ENCODE data around the gene SFTA2.

SFTA2 gene

DNA sequence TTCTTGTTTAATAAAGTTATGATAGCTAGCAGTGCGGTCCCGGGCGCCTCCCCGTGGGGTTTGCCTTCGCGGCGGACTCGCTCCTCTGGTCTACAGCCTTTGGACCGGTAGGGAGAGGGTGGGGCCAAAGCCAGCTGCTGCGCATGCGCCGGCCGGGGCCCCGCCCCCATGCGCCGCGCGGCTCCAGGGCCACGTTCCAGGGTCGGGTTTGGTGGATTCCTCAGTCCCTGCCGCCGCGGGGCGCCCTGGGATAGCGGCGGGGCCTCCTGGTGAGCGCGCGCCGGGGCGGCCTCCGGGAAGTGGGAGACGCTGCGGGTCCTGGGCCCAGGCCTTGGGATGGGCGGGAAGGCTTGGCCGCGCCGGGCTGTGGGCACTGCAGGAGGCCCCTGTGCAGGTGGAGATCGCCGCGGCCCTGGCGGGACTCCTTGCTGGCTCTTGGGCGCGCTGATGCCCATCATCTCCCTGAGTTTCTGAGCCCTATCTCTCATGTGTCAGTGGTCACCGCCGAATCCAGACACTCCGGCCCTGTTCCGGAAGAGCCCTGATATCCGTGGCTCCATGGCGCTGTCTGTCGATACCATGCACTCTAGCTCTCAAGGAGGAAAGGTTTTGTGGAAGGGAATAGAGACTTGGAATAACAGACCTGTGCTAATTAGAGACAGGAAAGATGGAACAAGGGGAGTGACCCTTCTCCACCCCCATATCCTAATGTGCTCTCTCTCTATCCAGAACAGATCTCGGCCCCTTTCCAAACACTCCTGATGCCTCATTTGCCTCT is 17.7 kb downstream of the SFTA2 start, which contains the start of gene VARS2 (continued):
- TF ChIP-seq SALL2 (tag by site-specific recombination; IDR thresholded peaks at IDR 0.05; ENCODE audit: borderline replicate concordance) (no peak), ZFP3 (tag by site-specific recombination; IDR thresholded peaks at IDR 0.05; ENCODE audit: low read depth) (no peak), ZNF571 (tag by site-specific recombination; IDR thresholded peaks at IDR 0.05) (no peak), HOXC10 (CRISPR knock-in tag; IDR thresholded peaks at IDR 0.05) (no peak), ZNF585B (tag by site-specific recombination; IDR thresholded peaks at IDR 0.05) (no peak), ZNF148 (tag by site-specific recombination; IDR thresholded peaks at IDR 0.05; ENCODE audit: borderline replicate concordance) (no peak), ZNF426 (tag by site-specific recombination; IDR thresholded peaks at IDR 0.05) (no peak), GLI4 (tag by site-specific recombination; IDR thresholded peaks at IDR 0.05) (no peak), ZNF132 (tag by site-specific recombination; IDR thresholded peaks at IDR 0.05; ENCODE audit: borderline replicate concordance) (no peak), ZNF121 (tag by site-specific recombination; IDR thresholded peaks at IDR 0.05) (no peak; the same call in 1 of the 2 replicates), ZBTB1 (tag by site-specific recombination; IDR thresholded peaks at IDR 0.05) (no peak), REPIN1 (tag by site-specific recombination; IDR thresholded peaks at IDR 0.05; ENCODE audit: low read depth) (no peak), ELK4 (IDR thresholded peaks at IDR 0.05; ENCODE audit: borderline replicate concordance, low read depth, low read length) (no peak), ZNF530 (tag by site-specific recombination; IDR thresholded peaks at IDR 0.05; ENCODE audit: low read depth) (no peak), OSR2 (tag by site-specific recombination; IDR thresholded peaks at IDR 0.05) (no peak), HOXD13 (CRISPR knock-in tag; IDR thresholded peaks at IDR 0.05; ENCODE audit: borderline replicate concordance) (no peak), ZBTB7A (tag by site-specific recombination; IDR thresholded peaks at IDR 0.05; ENCODE audit: low read depth) (no peak), ZNF658 (tag by site-specific recombination; IDR thresholded peaks at IDR 0.05) (no peak), ZNF639 (tag by site-specific recombination; IDR thresholded peaks at IDR 0.05) (no peak), ZNF549 (tag by site-specific recombination; IDR thresholded peaks at IDR 0.05) (no peak), ZNF138 (tag by site-specific recombination; IDR thresholded peaks at IDR 0.05; ENCODE audit: borderline replicate concordance) (no peak), ZNF510 (tag by site-specific recombination; IDR thresholded peaks at IDR 0.05; ENCODE audit: insufficient replicate concordance) (no peak), ZNF423 (tag by site-specific recombination; IDR thresholded peaks at IDR 0.05) (peak; percentile 100), ZNF791 (tag by site-specific recombination; IDR thresholded peaks at IDR 0.05) (no peak)
- TF ChIP-seq, protein P1, sequence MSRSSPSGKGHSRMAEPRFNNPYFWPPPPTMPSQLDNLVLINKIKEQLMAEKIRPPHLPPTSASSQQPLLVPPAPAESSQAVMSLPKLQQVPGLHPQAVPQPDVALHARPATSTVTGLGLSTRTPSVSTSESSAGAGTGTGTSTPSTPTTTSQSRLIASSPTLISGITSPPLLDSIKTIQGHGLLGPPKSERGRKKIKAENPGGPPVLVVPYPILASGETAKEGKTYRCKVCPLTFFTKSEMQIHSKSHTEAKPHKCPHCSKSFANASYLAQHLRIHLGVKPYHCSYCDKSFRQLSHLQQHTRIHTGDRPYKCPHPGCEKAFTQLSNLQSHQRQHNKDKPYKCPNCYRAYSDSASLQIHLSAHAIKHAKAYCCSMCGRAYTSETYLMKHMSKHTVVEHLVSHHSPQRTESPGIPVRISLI (tag by site-specific recombination; IDR thresholded peaks at IDR 0.05): no peak
- TF ChIP-seq, protein P2, sequence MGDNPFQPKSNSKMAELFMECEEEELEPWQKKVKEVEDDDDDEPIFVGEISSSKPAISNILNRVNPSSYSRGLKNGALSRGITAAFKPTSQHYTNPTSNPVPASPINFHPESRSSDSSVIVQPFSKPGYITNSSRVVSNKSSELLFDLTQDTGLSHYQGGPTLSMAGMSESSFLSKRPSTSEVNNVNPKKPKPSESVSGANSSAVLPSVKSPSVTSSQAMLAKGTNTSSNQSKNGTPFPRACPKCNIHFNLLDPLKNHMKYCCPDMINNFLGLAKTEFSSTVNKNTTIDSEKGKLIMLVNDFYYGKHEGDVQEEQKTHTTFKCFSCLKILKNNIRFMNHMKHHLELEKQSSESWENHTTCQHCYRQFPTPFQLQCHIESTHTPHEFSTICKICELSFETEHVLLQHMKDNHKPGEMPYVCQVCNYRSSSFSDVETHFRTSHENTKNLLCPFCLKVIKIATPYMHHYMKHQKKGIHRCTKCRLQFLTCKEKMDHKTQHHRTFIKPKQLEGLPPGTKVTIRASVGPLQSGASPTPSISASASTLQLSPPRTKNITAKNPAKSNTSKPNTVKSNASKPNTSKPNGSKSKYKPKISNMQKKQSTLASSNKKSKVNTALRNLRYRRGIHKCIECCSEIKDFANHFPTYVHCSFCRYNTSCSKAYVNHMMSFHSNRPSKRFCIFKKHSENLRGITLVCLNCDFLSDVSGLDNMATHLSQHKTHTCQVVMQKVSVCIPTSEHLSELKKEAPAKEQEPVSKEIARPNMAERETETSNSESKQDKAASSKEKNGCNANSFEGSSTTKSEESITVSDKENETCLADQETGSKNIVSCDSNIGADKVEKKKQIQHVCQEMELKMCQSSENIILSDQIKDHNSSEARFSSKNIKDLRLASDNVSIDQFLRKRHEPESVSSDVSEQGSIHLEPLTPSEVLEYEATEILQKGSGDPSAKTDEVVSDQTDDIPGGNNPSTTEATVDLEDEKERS (tag by site-specific recombination; IDR thresholded peaks at IDR 0.05): no peak
- TF ChIP-seq, protein P3, sequence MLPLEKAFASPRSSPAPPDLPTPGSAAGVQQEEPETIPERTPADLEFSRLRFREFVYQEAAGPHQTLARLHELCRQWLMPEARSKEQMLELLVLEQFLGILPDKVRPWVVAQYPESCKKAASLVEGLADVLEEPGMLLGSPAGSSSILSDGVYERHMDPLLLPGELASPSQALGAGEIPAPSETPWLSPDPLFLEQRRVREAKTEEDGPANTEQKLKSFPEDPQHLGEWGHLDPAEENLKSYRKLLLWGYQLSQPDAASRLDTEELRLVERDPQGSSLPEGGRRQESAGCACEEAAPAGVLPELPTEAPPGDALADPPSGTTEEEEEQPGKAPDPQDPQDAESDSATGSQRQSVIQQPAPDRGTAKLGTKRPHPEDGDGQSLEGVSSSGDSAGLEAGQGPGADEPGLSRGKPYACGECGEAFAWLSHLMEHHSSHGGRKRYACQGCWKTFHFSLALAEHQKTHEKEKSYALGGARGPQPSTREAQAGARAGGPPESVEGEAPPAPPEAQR (tag by site-specific recombination; IDR thresholded peaks at IDR 0.05): no peak

Measured in HEK293 (cell line).